GM21619 (cell line): ENCODE measurements around the gene NR1H3.
"Not testable (repeated sequence)": the region's sequence is repeated elsewhere in the genome, so short reads cannot be mapped to it uniquely, and the experiment has no call there.

ENCODE experiments used
- ATAC-seq: cut with Tn5 transposase; IDR thresholded peaks from one replicate; pipeline ENCODE4 v1.9.1; 2021; ENCODE audit not compliant: unreplicated experiment

The NR1H3 gene

DNA sequence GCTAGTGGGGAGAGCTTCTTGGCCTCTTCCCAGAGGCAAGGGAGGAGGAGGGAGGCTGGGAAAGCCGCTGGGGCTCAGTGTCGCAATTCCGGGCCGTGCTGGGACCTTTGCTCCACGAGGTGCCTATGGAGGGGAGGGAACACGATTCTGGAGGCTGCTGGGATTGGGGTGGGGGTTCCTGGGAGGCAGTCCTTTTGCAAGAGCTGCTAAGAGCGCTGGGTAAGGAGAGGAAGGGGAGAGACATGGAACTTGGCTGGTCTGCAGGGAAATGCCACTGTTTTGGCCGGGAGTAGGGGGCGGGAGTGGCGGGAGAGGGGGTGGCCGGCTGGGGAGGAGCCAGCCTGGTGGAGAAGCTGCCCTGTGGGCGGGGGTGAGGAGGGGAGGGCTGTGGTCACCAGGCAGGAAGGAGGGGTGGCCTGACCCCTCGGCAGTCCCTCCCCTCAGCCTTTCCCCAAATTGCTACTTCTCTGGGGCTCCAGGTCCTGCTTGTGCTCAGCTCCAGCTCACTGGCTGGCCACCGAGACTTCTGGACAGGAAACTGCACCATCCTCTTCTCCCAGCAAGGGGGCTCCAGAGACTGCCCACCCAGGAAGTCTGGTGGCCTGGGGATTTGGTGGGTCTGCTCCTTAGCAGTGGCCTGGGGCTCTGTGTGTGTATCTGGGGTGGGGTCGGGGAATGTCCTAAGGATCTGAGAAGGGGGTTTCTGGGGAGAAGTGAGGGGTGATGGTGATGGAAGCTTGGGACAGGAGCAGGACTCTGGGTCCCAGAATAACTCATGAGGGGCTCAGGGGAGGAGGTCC, at the start of gene NR1H3:
TSS of gene NR1H3 (plus strand) at position 480 of the 800 bp plus-strand sequence. CDS start 1,221 bp downstream, outside the sequence.
- no peak for ATAC-seq

GRCh38 chr11:47208008-47208552, 49.7 kb upstream of the NR1H3 start:
- not testable (repeated sequence) for ATAC-seq

- ATAC-seq, result no peak
These were observed 49.2 kb upstream of the NR1H3 start for GRCh38 chr11:47208628-47209027.

DNA sequence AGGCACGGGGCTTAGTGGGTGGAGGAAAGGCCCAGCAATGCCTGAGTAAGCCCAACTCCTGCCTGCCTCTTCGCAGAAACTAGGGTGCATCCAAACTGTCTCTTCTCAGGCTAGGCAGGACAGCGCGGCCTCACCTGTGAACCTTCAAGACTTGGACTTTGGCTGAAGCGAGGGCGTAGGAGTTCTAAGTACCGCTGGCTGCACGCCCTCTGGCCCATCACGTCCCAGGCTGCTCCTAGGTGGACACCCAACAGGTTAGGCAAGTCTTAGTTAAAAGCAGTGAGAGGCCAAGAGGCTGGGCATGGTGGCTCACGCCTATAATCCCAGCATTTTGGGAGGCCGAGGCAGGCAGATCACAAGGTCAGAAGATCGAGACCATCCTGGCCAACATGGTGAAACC, 44.9 kb upstream of the NR1H3 start:
- ATAC-seq, result no peak

GRCh38 chr11:47213950-47214565, 43.7 kb upstream of the NR1H3 start:
- peak; percentile 54 for ATAC-seq

DNA sequence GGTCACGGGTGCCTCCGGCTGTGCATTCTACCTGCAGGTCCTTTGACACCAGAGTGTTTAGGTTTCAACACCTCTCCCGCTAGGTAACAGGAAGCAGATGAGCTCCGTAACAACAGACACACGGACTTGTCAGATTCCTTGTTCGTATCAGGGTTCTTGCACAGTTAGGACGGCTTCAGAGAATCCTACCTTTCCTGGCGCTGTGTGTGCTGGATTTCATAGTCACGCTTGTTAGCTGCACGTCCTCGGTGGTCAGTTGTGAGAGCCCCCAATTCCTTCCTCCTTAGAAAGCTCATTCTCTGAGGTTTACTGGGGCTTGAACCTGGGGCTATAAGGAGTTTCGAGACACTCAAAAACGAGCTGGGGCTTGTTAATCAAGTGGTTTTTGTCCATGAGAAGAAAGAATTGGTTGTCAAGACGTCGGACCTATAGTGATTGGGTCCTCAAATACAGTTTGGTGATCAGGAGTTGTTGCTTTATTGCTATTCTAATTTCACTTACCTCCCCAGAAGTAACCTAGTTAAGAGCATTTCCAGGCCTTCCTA, 42.4 kb upstream of the NR1H3 start:
- ATAC-seq, result no peak

- ATAC-seq, result no peak
These were observed 41.5 kb upstream of the NR1H3 start for GRCh38 chr11:47216121-47216798.

DNA sequence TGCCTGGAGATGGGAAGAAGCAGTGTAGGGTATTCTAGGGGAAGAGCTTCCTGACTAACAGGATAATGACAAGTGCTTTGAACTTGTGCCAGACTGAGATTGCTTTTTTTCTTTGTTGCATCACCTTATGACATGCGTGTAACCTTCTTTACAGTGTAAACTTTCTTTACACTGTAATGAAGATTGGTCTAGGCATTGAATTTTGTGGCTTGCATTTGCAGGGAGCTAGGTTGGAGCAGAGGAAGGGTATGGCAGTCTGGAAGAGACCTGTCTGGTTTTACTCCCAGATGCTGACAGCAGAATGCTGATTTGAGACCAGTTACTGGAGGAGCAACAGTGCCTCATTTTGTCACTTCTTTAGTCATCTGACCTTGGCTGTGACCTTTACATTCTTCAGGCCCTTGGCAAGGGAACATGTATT, 37.4 kb upstream of the NR1H3 start:
- ATAC-seq, result no peak

DNA sequence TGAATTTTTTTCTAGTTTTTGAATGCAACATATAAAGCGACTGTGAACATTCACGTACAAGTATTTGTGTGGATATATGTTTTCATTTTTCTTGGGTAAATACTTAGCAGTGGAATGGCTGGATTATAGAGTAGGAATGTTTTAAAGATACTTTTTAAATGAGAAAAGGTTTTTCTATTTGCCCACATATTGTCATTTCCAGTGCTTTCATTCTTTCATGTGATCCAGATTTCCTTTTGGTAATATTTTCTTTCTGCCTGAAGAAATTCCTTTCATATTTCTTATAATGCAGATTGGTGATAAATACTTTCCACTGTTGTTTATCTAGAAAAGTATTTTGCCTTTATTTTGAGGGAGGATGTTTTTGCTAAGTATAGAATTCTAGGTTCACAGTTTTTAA, 35.1 kb upstream of the NR1H3 start:
- no peak for ATAC-seq

DNA sequence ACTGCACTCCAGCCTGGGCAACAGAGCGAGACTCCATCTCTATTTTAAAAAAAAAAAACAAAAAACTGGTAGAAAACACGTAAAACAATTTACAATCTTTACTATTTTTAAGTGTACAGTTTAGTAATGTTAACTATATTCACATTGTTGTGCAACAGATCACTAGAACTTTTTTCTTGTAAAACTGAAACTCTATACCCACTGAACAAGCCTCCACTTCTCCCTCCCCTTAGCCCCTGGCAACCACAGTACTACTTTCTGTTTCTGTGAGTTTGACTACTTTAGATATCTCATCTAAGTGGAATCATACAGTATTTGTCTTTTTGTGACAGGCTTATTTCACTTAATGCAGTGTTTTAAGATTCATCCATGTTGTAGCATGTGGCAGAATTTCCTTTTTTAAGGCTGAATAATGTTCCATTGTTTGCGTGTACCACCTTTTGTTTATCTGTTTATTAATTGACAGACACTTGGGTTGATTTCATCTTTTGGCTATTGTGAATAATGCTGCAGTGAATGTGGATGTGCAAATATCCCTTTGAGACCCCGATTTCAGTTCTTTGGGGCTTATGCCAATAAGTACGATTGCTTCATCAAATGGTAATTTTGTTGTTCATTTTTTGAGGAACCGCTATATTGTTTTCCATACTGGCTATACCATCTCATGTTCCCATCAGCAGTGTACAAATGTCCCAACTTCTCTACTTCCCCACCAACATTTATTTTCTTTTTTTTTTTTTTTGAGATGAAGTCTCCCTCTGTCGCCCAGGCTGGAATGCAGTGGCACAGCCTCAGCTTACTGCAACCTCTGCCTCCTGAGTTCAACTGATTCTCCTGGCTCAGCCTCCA, 32.0 kb upstream of the NR1H3 start:
- peak; percentile 88 for ATAC-seq

DNA sequence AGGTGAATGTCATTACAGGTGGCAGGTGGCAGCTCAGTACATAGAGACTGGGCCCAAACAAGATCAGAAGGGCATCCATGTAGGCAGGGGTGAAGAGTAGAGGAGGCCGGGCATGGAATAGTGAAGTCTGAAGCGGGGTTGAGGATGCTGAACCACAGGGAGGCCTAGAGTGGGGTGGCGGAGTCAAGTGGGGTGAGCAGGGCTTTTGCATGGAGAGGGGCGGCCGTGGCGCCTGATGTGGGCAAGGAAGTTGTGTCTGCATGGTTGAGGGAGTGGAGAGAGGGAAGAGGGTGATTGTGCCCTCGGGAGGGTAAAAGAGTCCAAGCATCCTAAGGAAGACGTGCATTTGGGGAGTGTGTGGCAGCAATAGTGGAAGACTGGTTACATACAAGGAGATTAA, 28.6 kb upstream of the NR1H3 start:
- no peak for ATAC-seq

GRCh38 chr11:47233051-47233450, 24.7 kb upstream of the NR1H3 start:
- ATAC-seq, result no peak

GRCh38 chr11:47233989-47234668, 23.7 kb upstream of the NR1H3 start:
- ATAC-seq, result no peak

- ATAC-seq, result no peak
These were observed 23.1 kb upstream of the NR1H3 start for GRCh38 chr11:47234669-47235100.

- ATAC-seq, result no peak
These were observed 22.6 kb upstream of the NR1H3 start for GRCh38 chr11:47235163-47235562.

- no peak for ATAC-seq
These were observed 21.3 kb upstream of the NR1H3 start for GRCh38 chr11:47236482-47236881.

DNA sequence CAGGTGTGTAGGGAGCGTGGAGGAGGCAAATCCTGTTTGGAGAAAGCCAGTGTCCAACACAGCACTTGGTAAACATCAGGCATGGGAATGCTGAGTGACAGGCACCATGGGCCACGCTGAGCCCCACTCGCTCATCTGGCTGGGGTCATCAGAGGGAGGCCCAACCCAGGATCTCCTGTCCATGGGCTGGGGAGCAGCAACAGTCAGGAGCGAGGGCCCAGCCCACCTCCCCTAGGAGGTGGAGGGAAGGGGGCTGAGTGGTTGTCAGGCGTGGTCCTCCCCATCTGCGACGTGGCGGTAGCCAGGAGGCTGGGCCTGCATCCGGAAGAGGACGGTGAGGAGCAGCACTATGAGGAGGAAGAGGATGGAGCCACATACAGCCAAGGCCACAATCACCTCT, 17.9 kb upstream of the NR1H3 start:
- no peak for ATAC-seq

DNA sequence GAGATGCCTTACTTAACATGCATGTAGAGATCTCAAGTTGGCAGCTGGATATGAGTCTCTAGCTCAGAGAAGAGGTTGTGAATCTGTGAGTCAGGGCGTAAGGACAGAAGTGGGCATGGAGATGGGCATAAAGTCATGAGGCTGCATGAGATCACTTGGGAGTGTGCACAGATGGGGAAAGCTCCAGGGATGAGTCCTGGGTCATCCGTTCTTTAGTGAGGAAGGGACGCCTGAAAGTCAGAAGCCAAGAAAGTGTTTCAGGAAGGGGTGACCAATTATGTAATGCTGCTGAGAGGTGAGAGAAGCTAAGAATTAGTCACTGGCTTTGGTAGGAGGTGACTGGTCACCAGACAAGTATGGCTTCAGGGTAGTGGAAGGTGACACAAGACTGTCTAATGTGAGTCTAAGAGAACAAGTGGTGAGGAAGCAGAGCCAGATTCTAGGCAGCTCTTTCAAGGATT, 15.9 kb upstream of the NR1H3 start:
- ATAC-seq, result no peak

GRCh38 chr11:47242596-47243192, 15.1 kb upstream of the NR1H3 start:
- ATAC-seq, result no peak
